GM19328 (cell line): ENCODE measurements around the gene FOXO3.
"Not testable (repeated sequence)": the region's sequence is repeated elsewhere in the genome, so short reads cannot be mapped to it uniquely, and the experiment has no call there.

Experiments
- ATAC-seq: cut with Tn5 transposase; IDR thresholded peaks from one replicate; pipeline ENCODE4 v1.9.1; 2021; ENCODE audit warnings: mild to moderate bottlenecking, moderate library complexity; ENCODE audit not compliant: unreplicated experiment

FOXO3 gene

DNA sequence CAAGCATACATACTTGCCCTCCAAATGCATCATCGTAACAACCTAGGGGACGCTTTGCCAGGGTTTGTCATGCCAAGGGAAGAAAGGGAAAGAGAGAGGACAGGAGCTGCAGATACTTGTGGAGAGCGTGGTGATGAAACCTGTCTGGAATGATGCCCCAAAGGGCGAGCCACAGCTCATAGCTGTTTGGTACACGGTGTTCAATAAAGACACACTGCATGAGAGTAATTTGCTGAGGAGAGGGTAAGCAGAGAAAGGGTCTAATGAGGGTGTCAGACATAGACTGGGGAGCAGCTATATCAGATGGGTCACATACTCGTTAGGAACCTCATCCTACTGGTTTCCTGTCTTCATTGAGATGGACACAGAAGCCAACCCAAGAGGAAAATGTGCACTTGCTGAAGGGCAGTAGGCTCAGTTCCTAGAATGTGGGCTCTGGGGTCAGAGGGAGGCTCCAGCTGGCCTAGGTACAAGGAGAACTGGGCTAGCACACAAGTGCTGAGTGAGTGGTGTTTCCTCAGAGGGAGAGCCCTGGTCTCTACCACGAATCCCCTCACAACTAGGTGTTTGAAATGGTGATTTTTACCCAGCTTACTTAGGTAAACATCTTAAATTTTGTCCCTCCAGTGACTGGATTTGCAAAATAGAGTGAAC, 5.2 kb upstream of the FOXO3 start:
- no peak for ATAC-seq

DNA sequence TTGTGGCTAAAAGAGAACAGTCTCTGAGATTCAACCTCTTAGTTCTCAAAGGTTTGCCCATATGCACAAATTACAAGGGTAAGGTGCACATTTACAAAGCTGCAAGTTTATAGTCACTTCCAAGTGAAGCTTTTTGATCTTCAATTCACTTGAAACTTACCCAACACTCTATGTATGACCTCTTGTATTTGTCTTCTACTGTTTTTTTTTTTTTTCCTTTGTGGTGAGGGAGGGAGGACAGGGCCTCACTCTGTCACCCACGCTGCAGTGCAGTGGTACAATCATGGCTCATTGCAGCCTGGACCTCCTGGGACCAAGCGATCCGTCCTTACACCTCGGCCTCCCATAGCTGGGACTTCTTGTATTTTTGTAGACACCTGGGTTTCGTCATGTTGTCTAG, 4.5 kb upstream of the FOXO3 start:
- no peak for ATAC-seq

DNA sequence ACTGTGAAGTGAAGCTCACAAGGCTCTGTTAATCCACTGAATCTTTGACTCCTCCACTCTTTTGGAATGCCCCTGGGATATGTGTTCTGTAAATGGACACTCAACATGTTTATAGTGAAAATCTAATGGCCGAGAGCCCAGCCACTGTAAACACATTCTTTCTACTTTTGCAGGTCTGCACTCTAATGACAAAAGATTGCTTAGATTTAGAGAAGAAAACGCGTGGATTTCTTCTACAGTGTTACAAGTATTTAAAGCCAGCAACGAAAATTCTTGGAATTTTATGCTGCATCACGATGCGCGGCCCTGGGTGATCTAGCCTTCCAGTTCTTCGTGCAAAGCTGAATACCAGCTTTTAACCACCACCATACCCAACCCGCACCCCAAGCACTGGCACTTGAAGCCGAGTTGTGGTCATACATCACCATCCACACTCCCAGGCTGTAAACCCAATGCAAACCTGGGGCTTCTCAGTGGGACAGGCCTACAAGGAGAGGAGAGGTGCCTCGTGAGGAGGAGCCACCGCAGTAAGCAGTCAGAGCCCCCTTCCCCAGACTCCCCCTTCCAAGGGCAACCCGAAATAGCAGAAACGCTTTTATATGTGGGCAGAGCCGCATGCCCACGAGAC, 3.7 kb upstream of the FOXO3 start:
- no peak for ATAC-seq

DNA sequence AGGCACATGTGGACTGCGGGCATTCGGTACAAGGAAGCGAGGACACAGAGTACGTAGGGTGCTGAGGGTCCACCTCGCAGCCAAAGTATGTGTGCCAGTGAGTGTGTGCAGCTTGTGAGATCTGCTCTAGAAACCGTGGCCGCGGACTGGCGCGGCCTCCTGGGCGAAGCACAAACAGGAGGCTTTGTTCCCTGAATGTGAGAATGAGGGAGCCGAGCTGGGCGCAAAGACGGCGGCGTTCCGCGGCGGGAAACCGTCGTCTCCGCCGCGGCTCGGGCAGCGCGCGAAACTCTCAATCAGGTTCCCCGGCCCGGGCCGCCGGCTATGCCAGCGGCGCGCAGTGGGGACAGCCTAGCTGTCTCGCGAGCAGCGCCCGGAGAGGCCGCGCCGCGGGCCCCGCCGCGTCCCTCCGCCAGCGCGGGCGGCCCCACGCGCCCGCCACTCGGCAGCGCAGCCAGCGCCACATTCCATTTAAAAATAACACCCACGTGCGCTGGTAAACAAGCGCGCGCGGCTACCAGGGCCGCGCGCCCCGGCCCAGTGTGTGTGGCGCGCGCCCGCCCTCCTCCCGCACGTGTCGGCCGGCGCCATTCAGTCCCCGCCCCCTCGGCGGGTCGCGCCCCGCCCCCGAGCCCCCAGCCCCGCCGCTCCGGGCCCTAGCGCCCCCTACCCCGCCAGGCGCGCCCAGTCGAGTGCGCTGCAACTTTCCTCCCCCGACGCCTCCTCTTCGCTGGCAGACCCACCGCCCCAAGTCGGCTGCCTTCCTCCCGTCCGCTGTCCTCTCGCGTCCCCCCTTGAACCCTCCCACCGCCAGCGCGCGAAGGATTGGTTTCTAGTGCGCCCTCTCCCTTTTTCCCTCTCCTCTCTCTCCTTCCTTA, 3.0 kb upstream of the FOXO3 start:
- no peak for ATAC-seq

DNA sequence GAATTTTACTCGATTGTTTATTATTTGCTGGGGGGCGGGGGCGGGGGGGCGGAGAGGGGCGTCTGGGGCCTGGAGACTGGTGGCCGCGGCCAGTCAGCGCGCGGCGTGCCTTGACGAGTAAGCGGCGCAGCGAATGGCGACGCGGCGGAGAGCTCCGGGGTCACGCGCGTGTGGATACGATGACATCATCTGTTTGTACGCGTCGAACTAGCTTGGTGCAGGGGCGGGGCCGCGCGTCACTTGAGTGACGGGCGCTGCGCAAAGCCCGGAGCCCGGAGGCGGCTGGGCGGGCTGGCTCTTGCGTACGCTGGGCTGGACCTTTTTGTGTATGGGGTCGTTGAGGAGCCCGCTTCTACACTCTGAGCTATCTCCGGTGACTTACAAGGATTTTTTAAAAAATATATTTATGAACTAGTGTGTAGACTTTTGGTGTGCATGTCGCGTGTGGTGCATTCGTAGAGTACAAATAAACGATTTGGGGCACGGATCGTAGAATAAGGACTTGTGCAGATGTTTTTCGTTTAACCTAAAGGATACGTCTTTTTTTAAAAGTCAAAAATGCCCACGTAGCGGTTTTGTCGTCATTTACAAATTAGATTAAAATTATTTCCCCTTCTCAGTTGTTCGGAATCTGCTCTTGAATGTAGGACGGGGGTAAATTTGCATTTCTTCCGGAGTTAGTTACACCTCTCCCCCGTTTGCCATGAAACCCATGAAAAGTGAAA, 2.2 kb upstream of the FOXO3 start:
- peak; percentile 55 for ATAC-seq

DNA sequence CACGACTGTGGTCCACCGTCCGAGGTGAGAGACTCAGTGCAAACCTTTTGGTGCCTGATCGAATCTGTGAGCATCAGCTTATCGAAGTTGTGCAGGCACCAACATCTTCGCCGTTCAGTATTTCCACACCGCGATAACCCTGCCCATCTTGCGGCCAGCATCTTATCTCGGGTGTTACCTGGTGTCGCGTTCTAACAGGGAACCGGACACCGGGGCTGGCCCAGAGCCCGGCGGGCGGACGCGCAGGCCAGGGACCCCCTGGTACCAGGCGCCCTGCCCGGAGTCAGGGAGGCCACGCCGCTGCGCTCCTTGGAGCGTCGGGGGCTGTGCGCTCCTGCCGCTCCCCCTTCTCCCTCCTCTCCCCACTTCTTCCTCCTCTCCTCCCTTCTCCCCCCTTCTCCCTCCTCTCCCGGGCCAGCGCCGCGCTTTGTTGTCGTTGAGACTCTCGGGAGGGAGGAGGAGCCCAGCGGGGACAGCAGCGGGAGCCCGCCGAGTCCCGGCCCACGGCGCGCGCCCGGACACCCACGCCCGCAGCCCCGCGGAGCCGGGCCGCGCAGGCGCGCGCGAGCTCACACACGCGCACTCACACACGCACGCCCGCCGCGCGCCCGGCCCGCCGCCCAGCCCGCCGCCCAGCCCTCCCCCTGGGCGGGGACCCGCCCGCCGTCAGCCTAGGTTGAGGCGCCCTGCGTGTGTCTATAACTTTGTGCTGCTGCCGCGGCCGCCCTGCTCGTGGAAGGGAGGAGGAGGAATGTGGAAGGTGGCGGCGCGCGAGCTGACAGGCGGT, 1.4 kb upstream of the FOXO3 start:
- ATAC-seq = peak; percentile 55

DNA sequence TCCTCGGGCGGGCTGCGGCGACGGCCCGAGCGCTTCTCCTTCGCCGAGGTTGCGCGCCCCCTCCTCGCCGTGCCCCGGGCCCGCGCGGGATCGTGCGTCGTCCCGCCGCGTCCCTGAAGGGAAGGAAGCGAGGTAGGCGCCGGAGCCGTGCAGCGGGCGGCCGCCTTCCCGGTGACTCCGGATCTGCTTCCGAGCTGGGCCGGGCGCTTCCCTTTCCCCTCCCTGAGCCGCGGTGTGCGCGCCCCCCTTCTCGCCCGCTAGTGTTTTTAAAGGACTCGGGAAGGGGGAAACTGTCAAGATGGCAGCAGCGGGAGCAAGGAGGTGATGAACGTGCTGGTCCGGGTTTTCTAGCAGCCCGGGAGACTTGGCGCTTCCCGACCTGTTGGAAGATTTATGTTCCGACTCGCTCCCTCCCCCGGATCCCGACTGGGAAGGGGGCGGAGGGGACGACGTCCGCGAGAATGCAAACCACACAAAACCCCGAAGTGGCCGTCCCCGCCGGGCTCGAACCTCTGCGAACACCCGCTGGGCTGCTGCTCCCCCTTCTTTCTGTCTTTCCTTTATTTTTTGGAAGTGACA, 744 bp upstream of the FOXO3 start:
- no peak for ATAC-seq

DNA sequence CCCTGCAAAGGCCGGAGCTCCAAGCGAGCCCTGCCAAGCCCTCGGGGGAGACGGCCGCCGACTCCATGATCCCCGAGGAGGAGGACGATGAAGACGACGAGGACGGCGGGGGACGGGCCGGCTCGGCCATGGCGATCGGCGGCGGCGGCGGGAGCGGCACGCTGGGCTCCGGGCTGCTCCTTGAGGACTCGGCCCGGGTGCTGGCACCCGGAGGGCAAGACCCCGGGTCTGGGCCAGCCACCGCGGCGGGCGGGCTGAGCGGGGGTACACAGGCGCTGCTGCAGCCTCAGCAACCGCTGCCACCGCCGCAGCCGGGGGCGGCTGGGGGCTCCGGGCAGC, 561 bp downstream of the FOXO3 start:
- not testable (repeated sequence) for ATAC-seq

DNA sequence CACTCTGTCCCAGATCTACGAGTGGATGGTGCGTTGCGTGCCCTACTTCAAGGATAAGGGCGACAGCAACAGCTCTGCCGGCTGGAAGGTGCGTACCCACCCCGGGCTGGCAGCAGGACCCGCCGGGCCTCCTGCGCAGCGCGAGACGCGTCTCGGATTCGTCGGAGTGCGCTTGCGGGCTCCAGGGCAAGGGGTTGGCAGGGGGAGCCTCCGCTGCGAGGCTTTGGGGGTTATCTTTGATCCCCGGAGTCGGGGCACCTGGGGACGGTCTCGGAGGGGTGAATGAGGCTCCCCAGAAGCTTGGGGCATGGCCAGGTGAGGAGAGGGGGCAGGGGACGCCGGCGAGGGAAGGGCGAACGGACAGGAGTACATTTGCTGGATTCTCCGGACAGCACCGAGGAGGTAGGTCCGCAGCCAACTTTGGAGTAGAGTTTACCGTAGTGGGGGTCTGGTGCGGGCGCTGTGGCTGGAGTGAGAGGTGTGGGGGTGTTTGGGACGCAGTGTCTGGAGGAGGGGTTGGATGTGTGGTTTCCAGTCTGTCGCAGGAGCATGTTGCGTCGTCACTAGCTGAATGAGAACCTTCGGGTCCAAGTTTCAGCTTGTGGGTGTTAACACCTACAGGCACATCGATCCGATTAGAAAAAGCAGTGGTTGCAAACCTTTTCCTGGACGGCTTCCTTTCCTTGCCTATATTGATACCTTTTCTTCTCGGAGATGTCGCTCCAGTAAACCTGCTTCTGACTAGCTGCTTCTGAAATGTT, 1.2 kb downstream of the FOXO3 start:
- no peak for ATAC-seq

DNA sequence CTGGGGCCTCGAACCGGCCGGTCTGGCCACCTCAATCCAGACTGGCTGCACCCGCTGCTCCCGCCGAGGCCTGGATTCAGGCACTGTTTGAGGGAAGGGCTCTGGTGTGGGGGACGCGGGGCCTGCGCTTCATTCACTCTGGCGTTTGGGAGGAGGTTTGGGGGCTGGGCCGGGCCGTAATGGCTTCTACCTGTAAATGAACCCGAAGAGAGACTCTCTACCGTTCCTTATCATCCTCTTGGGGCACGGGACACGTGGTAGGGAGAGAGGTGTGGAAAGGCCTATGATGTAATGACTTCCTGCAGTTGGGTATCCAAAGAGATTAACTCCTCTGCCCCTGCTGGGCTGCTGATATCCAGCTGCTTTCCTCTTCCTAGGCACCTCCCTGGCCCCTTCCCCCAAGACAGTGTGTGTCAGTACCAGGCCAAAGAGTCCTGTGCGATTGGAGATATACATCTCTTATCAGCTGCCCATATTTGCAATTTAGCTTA, 1.8 kb downstream of the FOXO3 start:
- no peak for ATAC-seq

DNA sequence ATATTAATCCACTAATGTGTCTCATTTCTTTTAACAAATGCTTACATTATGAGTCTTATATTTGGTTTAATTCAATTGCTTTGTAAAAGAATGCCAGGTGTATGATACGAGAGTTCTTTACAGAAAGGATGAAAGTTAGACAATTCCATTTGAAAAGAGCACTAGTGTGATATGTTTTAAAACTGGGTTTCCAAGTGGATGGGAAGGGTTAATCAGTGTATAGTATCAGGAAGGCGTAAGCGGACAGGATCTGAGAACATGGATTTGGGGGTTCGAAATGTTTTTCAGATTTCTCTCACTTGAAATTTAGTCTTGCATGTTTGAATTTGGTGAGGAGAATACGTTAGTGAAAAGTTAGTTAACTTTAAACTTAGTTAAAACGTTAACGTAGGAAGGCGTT, 2.6 kb downstream of the FOXO3 start:
- ATAC-seq = no peak

DNA sequence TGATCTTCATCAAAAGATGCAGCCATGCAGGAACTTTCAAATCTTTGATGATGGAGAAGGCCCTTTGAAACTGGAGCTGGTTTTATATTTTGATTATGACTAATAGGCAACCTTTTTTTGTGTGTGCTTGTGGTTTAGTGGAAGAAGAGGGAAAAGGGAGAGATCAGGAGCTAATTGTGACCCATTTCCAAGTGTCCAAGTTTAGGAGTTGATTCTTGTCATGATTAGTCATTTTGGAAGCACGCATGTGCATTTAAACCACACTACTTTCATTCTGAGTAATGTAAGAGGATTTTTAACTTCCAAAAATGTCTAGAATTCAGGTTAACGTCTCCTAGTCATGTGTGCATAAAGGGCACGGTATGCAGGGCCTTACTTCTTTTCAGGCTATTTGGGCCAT, 3.5 kb downstream of the FOXO3 start:
- ATAC-seq = no peak

DNA sequence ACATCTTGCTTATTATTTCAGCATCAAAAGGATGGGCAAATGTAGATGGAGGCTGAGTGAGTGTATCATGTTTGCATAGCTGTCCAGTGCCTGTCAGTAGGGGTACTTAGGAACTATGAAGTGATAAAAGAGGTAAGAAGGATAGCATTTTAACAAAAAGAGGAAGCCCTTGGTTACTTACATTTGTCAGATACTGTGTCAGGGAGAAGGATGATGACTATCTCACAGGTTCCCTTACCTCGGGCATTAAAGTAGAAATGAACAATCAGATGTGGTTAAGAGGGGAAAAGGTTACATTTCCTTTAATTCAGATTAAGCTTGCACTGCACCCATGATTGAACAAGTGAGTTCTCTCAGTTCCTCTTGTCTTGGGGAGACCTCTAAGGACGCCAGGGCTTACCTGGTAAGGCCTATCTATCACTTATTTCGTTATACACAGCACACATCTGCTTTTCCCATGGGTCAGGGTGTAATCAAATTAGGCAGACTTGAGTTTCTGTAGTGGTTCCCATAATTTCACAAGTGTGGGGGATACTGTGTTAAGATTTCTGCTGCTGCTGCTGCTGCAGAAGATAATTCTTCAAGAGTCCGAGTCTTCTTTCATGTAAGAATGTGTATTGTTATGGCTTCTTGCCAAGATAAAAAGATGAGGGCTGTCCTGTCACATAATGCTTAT, 4.5 kb downstream of the FOXO3 start:
- peak; percentile 81 for ATAC-seq

DNA sequence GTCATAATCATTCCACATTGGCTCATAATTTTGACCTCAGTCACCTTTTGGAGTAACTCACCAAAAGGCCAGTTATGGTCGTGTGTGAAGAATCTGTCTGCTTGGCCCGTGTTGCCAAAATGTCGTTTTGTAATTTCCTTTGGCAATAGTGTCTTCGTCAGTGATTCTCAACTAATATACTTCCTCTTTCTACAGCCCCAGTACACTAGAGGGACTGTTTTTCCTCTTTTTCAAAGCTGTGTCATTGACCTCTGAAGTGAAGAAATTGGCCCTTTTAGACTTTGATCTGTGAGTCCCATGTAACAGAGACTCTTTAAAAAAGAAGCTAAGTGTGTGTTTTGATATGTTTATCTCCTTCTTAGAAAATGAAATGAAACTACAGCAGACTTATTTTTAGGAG, 5.2 kb downstream of the FOXO3 start:
- ATAC-seq = no peak

DNA sequence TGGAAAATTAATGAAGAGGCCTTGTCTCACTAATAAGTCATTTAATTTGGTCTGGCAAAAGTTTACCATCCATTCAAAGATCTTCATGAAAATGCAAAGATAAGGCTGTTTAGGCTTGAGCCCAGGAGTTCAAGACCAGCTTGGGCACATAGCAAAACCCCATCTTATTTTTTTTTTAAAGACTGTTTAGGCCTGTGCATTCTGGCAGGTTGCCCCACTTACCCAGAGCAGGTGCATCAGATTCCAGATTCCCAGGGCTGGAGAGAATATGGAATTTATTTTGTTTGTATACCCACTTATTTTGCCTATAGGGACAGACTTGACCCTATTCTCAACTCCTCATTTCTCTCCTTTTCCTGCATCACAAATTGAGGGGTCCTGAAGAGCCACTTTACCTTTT, 5.7 kb downstream of the FOXO3 start:
- ATAC-seq = no peak

DNA sequence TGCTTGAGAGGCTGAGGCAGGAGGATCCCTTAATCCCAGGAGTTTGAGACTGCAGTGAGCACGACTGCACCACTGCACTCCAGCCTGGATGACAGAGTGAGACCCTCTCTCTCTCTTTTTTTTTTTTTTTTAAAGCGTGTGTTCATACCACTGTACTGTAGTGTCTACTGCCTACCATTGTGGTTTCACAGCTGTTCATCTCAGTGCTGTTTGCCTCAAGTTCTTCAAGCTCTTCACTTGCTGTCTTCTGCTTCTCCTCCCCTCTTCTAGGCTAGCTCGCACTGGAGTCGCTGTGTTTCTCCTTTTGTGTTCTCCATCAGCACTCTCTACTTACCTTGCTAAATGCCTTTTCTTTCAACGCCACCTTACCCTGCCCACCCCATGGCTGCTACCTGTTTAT, 7.4 kb downstream of the FOXO3 start:
- ATAC-seq = no peak

DNA sequence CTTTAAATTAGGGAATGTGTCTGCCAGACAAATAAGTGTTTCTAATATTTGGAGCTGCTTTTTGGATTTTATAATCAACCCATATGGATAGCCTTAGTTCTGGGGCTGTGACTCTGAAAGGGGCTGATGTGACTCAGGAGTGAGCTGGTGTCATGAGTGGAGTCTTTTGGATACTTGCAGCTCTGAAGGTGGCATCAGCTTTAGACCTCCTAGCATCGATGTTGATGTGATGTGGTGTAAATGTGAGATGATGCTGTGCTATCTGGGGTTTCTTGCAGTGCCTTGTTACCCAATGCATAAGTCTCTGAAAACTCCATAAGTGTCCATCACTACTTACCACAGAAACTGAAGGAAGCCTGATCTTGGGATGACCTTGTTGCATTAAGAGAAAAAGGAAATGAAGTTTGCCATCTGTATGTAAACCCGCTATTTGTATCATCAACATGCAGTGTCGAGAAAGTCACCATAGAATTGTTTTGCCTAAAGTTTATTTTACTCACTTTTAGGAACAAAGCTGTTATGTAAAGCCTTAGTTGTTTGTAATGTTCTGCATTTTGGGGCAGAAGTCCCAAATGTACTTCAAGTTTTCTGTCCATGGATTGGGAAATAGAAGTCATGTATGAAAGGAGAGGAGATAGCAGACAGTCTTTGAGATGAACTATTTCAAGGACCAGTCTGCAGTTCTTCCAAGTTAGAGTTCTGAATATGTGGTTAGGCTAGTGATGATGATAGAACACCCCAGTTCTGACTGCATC, 8.0 kb downstream of the FOXO3 start:
- no peak for ATAC-seq

DNA sequence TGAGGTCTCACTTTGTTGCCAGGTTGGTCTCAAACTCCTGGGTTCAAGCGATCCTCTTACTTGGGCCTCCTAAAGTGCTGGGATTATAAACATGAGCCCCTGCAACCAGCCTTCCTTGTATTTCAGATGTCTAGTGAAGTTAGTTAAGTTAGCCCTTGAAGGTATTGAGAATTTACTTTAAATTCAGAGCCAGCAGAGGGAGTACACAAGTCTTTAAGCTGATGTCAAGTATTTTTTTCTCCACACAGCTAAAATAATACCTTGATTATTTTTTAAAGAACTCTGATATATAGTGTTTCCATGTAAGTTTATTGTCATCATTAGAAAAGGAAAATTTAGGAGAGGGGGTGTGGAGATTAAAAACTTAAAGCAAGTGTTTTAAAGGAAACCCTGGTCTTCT, 9.8 kb downstream of the FOXO3 start:
- no peak for ATAC-seq
